ENCODE measurements around the gene GNAL.

DNA sequence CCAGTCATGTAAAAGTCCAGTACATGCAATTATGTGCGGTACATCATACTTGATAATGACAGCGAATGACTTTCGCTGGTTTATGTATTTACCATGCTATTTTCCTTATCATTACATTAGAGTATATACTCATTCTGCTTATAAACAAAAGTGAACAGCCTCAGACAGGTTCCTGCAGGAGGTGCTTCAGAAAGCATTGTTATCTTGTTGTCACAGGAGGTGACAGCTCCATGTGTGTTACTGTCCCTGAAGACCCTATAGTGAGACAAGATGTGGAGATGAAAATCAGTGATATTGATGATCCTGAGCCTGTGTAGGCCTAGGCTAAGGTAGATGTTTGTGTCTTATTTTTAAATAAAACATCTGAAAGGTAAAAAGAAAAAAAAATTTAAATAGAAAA is 234.4 kb downstream of the GNAL start:
- TF ChIP-seq, protein P1, sequence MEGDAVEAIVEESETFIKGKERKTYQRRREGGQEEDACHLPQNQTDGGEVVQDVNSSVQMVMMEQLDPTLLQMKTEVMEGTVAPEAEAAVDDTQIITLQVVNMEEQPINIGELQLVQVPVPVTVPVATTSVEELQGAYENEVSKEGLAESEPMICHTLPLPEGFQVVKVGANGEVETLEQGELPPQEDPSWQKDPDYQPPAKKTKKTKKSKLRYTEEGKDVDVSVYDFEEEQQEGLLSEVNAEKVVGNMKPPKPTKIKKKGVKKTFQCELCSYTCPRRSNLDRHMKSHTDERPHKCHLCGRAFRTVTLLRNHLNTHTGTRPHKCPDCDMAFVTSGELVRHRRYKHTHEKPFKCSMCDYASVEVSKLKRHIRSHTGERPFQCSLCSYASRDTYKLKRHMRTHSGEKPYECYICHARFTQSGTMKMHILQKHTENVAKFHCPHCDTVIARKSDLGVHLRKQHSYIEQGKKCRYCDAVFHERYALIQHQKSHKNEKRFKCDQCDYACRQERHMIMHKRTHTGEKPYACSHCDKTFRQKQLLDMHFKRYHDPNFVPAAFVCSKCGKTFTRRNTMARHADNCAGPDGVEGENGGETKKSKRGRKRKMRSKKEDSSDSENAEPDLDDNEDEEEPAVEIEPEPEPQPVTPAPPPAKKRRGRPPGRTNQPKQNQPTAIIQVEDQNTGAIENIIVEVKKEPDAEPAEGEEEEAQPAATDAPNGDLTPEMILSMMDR (conservative IDR thresholded peaks at IDR 0.05; ENCODE audit: low read depth in 2 of 2), result no peak
- TF ChIP-seq, protein P2, sequence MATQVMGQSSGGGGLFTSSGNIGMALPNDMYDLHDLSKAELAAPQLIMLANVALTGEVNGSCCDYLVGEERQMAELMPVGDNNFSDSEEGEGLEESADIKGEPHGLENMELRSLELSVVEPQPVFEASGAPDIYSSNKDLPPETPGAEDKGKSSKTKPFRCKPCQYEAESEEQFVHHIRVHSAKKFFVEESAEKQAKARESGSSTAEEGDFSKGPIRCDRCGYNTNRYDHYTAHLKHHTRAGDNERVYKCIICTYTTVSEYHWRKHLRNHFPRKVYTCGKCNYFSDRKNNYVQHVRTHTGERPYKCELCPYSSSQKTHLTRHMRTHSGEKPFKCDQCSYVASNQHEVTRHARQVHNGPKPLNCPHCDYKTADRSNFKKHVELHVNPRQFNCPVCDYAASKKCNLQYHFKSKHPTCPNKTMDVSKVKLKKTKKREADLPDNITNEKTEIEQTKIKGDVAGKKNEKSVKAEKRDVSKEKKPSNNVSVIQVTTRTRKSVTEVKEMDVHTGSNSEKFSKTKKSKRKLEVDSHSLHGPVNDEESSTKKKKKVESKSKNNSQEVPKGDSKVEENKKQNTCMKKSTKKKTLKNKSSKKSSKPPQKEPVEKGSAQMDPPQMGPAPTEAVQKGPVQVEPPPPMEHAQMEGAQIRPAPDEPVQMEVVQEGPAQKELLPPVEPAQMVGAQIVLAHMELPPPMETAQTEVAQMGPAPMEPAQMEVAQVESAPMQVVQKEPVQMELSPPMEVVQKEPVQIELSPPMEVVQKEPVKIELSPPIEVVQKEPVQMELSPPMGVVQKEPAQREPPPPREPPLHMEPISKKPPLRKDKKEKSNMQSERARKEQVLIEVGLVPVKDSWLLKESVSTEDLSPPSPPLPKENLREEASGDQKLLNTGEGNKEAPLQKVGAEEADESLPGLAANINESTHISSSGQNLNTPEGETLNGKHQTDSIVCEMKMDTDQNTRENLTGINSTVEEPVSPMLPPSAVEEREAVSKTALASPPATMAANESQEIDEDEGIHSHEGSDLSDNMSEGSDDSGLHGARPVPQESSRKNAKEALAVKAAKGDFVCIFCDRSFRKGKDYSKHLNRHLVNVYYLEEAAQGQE (IDR thresholded peaks at IDR 0.05; ENCODE audit: unreplicated experiment), result no peak
- TF ChIP-seq POLR2AphosphoS5 (IDR thresholded peaks at IDR 0.05; ENCODE audit: low read depth) (no peak), NANOG (IDR thresholded peaks at IDR 0.05; ENCODE audit: borderline replicate concordance) (no peak), EZH2phosphoT487 (IDR thresholded peaks at IDR 0.05; ENCODE audit: unreplicated experiment) (no peak), EZH2 (IDR thresholded peaks at IDR 0.05; ENCODE audit: low read depth, unreplicated experiment) (no peak), CREB1 (CRISPR knock-in tag; IDR thresholded peaks at IDR 0.05; ENCODE audit: low read depth) (no peak), ZNF114 (CRISPR knock-in tag; IDR thresholded peaks at IDR 0.05) (no peak), STAT1 (IDR thresholded peaks at IDR 0.05; ENCODE audit: unreplicated experiment) (no peak), JUNB (IDR thresholded peaks at IDR 0.05; ENCODE audit: unreplicated experiment) (no peak), ZNF331 (CRISPR knock-in tag; IDR thresholded peaks at IDR 0.05; ENCODE audit: low read depth) (no peak)
- TF ChIP-seq, protein P3, sequence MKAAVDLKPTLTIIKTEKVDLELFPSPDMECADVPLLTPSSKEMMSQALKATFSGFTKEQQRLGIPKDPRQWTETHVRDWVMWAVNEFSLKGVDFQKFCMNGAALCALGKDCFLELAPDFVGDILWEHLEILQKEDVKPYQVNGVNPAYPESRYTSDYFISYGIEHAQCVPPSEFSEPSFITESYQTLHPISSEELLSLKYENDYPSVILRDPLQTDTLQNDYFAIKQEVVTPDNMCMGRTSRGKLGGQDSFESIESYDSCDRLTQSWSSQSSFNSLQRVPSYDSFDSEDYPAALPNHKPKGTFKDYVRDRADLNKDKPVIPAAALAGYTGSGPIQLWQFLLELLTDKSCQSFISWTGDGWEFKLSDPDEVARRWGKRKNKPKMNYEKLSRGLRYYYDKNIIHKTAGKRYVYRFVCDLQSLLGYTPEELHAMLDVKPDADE (IDR thresholded peaks at IDR 0.05), result no peak
- TF ChIP-seq, protein P4, sequence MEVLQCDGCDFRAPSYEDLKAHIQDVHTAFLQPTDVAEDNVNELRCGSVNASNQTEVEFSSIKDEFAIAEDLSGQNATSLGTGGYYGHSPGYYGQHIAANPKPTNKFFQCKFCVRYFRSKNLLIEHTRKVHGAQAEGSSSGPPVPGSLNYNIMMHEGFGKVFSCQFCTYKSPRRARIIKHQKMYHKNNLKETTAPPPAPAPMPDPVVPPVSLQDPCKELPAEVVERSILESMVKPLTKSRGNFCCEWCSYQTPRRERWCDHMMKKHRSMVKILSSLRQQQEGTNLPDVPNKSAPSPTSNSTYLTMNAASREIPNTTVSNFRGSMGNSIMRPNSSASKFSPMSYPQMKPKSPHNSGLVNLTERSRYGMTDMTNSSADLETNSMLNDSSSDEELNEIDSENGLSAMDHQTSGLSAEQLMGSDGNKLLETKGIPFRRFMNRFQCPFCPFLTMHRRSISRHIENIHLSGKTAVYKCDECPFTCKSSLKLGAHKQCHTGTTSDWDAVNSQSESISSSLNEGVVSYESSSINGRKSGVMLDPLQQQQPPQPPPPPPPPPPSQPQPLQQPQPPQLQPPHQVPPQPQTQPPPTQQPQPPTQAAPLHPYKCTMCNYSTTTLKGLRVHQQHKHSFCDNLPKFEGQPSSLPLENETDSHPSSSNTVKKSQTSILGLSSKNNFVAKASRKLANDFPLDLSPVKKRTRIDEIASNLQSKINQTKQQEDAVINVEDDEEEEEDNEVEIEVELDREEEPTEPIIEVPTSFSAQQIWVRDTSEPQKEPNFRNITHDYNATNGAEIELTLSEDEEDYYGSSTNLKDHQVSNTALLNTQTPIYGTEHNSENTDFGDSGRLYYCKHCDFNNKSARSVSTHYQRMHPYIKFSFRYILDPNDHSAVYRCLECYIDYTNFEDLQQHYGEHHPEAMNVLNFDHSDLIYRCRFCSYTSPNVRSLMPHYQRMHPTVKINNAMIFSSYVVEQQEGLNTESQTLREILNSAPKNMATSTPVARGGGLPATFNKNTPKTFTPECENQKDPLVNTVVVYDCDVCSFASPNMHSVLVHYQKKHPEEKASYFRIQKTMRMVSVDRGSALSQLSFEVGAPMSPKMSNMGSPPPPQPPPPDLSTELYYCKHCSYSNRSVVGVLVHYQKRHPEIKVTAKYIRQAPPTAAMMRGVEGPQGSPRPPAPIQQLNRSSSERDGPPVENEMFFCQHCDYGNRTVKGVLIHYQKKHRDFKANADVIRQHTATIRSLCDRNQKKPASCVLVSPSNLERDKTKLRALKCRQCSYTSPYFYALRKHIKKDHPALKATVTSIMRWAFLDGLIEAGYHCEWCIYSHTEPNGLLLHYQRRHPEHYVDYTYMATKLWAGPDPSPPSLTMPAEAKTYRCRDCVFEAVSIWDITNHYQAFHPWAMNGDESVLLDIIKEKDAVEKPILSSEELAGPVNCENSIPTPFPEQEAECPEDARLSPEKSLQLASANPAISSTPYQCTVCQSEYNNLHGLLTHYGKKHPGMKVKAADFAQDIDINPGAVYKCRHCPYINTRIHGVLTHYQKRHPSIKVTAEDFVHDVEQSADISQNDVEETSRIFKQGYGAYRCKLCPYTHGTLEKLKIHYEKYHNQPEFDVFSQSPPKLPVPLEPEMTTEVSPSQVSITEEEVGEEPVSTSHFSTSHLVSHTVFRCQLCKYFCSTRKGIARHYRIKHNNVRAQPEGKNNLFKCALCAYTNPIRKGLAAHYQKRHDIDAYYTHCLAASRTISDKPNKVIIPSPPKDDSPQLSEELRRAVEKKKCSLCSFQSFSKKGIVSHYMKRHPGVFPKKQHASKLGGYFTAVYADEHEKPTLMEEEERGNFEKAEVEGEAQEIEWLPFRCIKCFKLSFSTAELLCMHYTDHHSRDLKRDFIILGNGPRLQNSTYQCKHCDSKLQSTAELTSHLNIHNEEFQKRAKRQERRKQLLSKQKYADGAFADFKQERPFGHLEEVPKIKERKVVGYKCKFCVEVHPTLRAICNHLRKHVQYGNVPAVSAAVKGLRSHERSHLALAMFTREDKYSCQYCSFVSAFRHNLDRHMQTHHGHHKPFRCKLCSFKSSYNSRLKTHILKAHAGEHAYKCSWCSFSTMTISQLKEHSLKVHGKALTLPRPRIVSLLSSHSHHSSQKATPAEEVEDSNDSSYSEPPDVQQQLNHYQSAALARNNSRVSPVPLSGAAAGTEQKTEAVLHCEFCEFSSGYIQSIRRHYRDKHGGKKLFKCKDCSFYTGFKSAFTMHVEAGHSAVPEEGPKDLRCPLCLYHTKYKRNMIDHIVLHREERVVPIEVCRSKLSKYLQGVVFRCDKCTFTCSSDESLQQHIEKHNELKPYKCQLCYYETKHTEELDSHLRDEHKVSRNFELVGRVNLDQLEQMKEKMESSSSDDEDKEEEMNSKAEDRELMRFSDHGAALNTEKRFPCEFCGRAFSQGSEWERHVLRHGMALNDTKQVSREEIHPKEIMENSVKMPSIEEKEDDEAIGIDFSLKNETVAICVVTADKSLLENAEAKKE (CRISPR knock-in tag; IDR thresholded peaks at IDR 0.05), result no peak

Data from GM23338 (cell line).